Activated T-cell treated with anti-CD3 and anti-CD28 coated beads, Interleukin-2, amount 50 U/mL, for 72 hours (primary cell): ENCODE measurements around the gene TRIP4. TPM values are rescaled to one million over a fixed set of nuclear protein-coding genes. Genes with fewer than 3 reads are reported as not detected.
A peak's percentile ranks its signal among the peaks of the same experiment; 100 is the strongest.
"Not testable (repeated sequence)": the region's sequence is repeated elsewhere in the genome, so short reads cannot be mapped to it uniquely, and the experiment has no call there.

ENCODE experiments used
- ATAC-seq, 2 donors: fragments of 150-1000 bp; cut with Tn5 transposase; replicated peaks in 1 of 2; 2 replicates each; pipeline ENCODE4 v1.10.0; 2021; ENCODE audit warnings: moderate library complexity in 2 of 2, mild to moderate bottlenecking in 1 of 2
- DNase-seq, 2 donors: peaks; one replicate each; pipeline ENCODE4 v3.0.0; 2021 to 2022; ENCODE audit warnings: mixed read lengths in 1 of 2
- H3K27ac Mint-ChIP-seq: one replicate; pipeline ENCODE4 v1.8.0; 2022; ENCODE audit warnings: mild to moderate bottlenecking, moderate library complexity, mixed read lengths
- H3K27me3 Mint-ChIP-seq: one replicate; pipeline ENCODE4 v1.8.0; 2022; ENCODE audit warnings: low read depth, mixed read lengths
- H3K36me3 Mint-ChIP-seq, 2 donors: one replicate each; pipeline ENCODE4 v1.8.0; 2022; ENCODE audit warnings: mixed read lengths in 2 of 2, mild to moderate bottlenecking in 1 of 2; ENCODE audit not compliant: insufficient read depth in 2 of 2
- H3K4me1 Mint-ChIP-seq: one replicate; pipeline ENCODE4 v1.8.0; 2022; ENCODE audit warnings: low read depth, mixed read lengths
- H3K4me3 Mint-ChIP-seq, 2 donors: one replicate each; pipeline ENCODE4 v1.8.0; 2022; ENCODE audit warnings: mild to moderate bottlenecking in 2 of 2, mixed read lengths in 2 of 2, moderate library complexity in 2 of 2
- H3K9me3 Mint-ChIP-seq, 2 donors: one replicate each; pipeline ENCODE4 v1.8.0; 2022; ENCODE audit warnings: mixed read lengths in 2 of 2
- total RNA-seq, 2 donors: library from RNA; stranded (reverse); gene quantifications; one replicate each; pipeline ENCODE4 v1.2.3, GENCODE V29; 2022

Gene TRIP4
- total RNA-seq, 2 donors from 2014 or later: 27.9 to 29.7 TPM

DNA sequence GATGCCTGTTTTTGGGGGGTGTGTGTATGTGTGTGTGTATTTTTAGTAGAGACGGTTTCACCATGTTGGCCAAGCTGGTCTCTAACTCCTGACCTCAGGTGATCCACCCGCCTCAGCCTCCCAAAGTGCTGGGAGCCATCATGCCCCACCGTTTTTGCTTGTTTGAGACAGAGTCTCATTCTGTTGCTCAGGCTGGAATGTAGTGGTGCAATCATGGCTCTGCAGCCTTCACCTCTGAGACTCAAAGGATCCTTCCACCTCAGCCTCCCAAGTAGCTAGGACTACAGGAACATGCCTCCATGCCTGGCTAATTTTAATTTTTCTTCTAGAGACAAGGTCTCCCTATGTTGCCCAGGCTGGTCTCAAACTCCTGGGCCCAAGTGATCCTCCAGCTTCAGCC, 4.8 kb downstream of the TRIP4 start:
- H3K27ac Mint-ChIP-seq, H3K4me3 Mint-ChIP-seq, ATAC-seq, H3K9me3 Mint-ChIP-seq, DNase-seq, H3K27me3 Mint-ChIP-seq: not testable (repeated sequence)
- peaks cover 16% of the 10 kb centered on the region for H3K4me1 Mint-ChIP-seq
- H3K36me3 Mint-ChIP-seq: peaks cover 8 to 12% of the 10 kb centered on the region in 2 donors

DNA sequence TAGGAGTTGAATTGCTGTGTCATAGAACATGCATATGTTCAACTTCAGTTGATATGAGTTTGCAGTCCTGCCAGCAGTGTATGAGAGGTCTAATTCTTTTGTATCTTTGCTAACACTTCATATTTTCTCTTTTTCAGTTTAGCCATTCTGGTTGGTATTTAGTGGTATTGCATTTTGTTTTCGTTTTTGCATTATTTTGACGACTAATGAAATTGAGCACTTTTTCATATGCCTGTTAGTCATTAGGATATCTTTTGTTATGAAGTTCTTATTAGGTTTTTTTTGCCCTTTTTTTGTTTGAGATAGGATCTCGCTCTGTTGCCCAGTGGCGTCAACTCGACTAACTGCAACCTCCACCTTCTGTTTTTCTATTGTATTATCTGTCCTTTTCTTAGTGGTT, 9.2 kb downstream of the TRIP4 start:
- no peak overlapping the region for H3K4me3 Mint-ChIP-seq
- H3K4me1 Mint-ChIP-seq: no peaks in the 10 kb centered on the region
- ATAC-seq (no peak), DNase-seq (no peak)
- no peaks in the 10 kb centered on the region for H3K27me3 Mint-ChIP-seq
- H3K27ac Mint-ChIP-seq: no peak overlapping the region
- H3K36me3 Mint-ChIP-seq: peaks cover 7 to 18% of the 10 kb centered on the region in 2 donors
- no peaks in the 10 kb centered on the region for H3K9me3 Mint-ChIP-seq

DNA sequence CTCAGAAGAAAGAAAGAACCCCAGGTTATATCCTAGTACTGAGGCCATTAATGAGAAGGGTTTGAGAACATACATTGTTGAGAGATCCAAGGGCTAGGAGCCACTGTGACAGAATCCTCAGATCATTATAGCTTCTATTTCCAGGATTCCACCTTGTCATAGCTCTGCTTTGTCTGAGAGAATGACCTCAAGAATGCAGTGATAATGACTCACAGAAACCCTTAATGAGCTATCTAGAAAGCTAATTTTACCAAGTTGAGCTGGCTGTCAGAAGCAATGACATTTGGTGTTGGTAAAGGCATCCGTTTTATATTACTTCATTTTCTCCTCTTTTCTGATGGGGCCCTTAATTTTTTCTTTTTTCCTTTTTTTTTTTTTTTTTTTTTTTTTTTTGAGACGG, 10.9 kb downstream of the TRIP4 start:
- no peaks in the 10 kb centered on the region for H3K9me3 Mint-ChIP-seq
- no peaks in the 10 kb centered on the region for H3K4me1 Mint-ChIP-seq

DNA sequence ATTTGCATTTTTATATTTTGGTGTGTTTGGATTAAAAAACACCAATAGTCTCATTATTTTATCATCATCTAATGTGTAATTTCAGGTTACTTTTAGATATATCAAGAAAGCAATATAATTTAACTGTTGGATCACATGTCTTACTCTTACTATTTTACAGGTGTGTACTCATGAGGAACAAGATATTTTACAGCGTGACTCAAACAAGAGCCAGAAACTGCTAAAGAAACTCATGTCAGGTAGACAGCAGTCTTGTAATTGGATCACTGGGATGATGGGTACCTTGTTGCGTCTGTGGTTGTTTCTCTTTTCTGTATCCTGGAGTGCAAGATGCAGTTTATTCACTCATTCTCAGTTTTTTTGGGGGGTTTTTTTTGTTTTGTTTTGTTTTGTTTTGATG, 12.9 kb downstream of the TRIP4 start:
- H3K27ac Mint-ChIP-seq: peak overlapping the region; percentile 1
- no peaks in the 10 kb centered on the region for H3K4me1 Mint-ChIP-seq
- H3K36me3 Mint-ChIP-seq: peaks cover 6 to 15% of the 10 kb centered on the region in 2 donors
- no peak for DNase-seq
- no peaks in the 10 kb centered on the region for H3K9me3 Mint-ChIP-seq
- no peaks in the 10 kb centered on the region for H3K27me3 Mint-ChIP-seq
- no peak overlapping the region for H3K4me3 Mint-ChIP-seq
- ATAC-seq: no peak

More for the DNA sequence above, 10.9 kb downstream of the TRIP4 start:
- Mint-ChIP-seq H3K27ac (no peak overlapping the region), H3K4me3 (no peak overlapping the region), H3K27me3 (no peaks in the 10 kb centered on the region), H3K36me3 (peaks cover 7 to 18% of the 10 kb centered on the region in 2 donors)
- ATAC-seq: no peak
- DNase-seq: no peak

DNA sequence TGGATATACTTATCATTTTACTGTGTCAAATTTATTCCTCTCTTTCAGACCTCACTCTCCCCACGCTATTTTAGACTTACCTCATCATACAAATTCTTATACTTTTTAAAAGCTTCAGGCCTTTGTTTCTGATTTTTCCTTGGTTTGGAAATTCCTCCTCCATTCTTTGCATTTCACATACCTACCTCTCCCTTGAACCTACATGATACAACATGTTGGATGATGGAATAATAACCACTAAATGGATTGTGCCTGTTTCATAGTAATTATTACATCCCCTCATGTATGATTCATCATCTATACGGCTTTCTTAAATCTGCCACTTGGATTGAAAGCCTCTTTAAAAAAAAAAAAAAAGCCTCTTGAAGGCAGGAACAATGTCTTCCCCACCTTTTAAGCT, 24.6 kb downstream of the TRIP4 start:
- no peaks in the 10 kb centered on the region for H3K27me3 Mint-ChIP-seq
- H3K4me1 Mint-ChIP-seq: no peaks in the 10 kb centered on the region
- peak overlapping the region; percentile 36 for H3K27ac Mint-ChIP-seq
- H3K36me3 Mint-ChIP-seq: peaks cover 6 to 29% of the 10 kb centered on the region in 2 donors
- DNase-seq (no peak), ATAC-seq (no peak)
- no peaks in the 10 kb centered on the region for H3K9me3 Mint-ChIP-seq
- H3K4me3 Mint-ChIP-seq: no peak overlapping the region

DNA sequence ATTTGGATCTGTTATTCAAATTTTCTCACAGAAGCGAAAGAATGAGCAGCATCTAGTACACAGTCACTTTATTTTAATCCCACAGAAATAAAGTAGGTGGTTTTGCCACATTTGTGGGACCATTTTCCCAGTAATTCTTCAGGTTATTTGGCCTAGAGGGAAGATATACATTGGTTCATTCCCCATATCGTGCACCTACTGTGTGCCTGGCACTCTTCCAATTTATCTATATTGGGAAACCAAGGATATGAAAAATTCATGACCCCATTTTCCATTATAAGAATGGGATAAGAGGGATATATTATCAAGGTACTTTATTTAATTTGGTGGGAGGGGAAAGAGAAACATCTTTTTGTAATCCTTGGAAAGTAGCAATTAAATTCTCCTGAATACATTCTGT, 35.1 kb downstream of the TRIP4 start:
- Mint-ChIP-seq H3K9me3 (no peaks in the 10 kb centered on the region), H3K27me3 (no peaks in the 10 kb centered on the region), H3K36me3 (peaks cover 4 to 5% of the 10 kb centered on the region in 2 donors), H3K4me1 (peaks cover 17% of the 10 kb centered on the region), H3K4me3 (no peak overlapping the region), H3K27ac (peak overlapping the region; percentile 57)
- DNase-seq: no peak
- ATAC-seq: no peak

DNA sequence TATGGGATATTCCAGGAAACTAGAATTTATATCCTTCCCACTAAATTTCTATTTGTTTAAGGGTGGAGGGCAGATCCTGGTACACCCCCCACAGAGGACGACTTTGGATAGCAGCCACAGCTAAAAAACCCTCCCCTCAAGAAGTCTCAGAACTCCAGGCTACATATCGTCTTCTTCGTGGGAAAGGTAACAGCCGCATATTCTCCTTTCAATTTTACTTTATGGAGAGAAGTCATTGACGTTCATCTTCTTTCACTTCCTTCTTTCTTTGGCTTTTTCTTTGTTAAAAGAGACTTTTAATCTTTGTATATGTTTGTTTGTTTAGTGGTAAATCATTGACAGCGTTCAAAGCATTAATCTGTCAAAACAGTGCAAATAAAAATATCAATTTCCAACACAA, 36.3 kb downstream of the TRIP4 start:
- H3K4me1 Mint-ChIP-seq: peaks cover 20% of the 10 kb centered on the region
- no peak overlapping the region for H3K27ac Mint-ChIP-seq
- no peak overlapping the region for H3K4me3 Mint-ChIP-seq
- no peak for ATAC-seq
- no peaks in the 10 kb centered on the region for H3K9me3 Mint-ChIP-seq
- no peaks in the 10 kb centered on the region for H3K27me3 Mint-ChIP-seq
- H3K36me3 Mint-ChIP-seq: peaks cover 2 to 4% of the 10 kb centered on the region in 2 donors
- no peak for DNase-seq

DNA sequence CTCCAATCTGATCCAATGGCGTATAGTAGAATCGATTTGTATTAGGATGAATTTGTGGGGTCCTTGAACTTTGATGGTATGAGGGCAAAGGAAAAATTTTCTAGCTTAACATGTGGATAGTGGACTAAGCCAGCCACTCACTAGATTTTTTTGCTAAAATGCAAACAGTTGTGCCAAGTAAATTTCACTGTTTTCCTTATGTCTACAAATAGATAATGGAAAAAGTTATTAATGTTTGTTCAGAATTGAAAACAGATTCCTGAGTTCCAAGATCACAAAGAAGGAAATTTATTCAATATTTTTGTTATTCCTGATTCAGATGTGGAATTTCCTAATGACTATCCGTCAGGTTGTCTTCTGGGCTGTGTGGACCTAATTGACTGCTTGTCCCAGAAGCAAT, 37.6 kb downstream of the TRIP4 start:
- peaks cover 2 to 4% of the 10 kb centered on the region in 2 donors for H3K36me3 Mint-ChIP-seq
- H3K4me3 Mint-ChIP-seq: no peak overlapping the region
- ATAC-seq (no peak), DNase-seq (no peak)
- no peaks in the 10 kb centered on the region for H3K9me3 Mint-ChIP-seq
- peaks cover 30% of the 10 kb centered on the region for H3K4me1 Mint-ChIP-seq
- H3K27ac Mint-ChIP-seq: no peak overlapping the region
- H3K27me3 Mint-ChIP-seq: no peaks in the 10 kb centered on the region

DNA sequence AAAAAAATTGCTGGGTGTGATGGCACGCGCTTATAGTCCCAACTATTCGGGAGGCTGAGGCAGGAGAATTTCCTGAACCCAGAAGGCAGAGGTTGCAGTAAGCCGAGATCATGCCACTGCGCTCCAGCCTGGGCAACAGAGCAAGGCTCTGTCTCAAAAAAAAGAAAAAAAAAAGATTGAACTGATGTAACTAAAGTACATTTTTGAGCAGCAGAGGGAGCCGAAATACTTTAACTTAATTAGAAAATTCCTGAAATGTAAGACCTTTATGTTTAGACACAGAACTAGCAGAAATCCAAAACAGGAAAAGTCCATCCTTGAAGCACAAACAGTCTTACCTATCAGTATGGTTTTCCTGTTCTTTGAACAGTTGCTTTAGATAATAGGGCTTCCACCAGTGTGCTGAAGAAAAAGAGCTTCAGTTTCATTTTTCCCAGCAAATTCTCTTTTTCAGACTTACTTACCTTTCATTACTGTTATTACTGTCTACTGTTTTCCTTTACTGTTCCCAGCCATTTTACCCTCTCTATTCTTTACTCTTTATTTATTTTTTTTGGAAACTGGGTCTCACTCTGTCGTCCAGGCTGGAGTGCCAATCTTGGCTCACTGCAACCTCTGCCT, 39.3 kb downstream of the TRIP4 start:
- DNase-seq (no peak), ATAC-seq (no peak)
- no peaks in the 10 kb centered on the region for H3K9me3 Mint-ChIP-seq
- H3K27ac Mint-ChIP-seq: peak overlapping the region; percentile 41
- H3K27me3 Mint-ChIP-seq: no peaks in the 10 kb centered on the region
- peaks cover 36% of the 10 kb centered on the region for H3K4me1 Mint-ChIP-seq
- peaks cover 2 to 4% of the 10 kb centered on the region in 2 donors for H3K36me3 Mint-ChIP-seq
- H3K4me3 Mint-ChIP-seq: no peak overlapping the region

DNA sequence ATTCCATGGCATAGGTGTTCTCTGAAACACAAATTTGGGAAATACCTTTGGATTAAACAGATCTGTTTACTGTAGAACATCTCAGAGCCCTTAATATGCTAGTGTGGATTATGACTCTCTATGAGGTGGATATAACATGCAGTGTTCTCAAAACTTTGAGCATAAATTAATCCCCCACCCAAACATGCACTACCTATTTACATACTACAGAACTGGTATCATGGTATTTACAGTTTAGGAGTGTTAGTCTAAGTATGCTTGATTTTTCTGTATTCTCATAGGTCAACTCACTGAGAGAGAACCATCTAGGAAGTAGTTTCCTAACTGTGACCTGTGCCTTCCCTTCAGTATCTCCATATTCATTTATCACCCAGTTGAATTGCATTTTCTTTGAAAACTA, 41.8 kb downstream of the TRIP4 start:
- DNase-seq (peak in 1 of 2 donors; percentile 10), ATAC-seq (peak; percentile 57 to 76)
- peak overlapping the region; percentile 99 for H3K27ac Mint-ChIP-seq
- H3K27me3 Mint-ChIP-seq: no peaks in the 10 kb centered on the region
- peaks cover 0 to 2% of the 10 kb centered on the region in 2 donors for H3K36me3 Mint-ChIP-seq
- peak overlapping the region; percentile 38 to 86 for H3K4me3 Mint-ChIP-seq
- H3K4me1 Mint-ChIP-seq: peaks cover 36% of the 10 kb centered on the region
- H3K9me3 Mint-ChIP-seq: no peaks in the 10 kb centered on the region

DNA sequence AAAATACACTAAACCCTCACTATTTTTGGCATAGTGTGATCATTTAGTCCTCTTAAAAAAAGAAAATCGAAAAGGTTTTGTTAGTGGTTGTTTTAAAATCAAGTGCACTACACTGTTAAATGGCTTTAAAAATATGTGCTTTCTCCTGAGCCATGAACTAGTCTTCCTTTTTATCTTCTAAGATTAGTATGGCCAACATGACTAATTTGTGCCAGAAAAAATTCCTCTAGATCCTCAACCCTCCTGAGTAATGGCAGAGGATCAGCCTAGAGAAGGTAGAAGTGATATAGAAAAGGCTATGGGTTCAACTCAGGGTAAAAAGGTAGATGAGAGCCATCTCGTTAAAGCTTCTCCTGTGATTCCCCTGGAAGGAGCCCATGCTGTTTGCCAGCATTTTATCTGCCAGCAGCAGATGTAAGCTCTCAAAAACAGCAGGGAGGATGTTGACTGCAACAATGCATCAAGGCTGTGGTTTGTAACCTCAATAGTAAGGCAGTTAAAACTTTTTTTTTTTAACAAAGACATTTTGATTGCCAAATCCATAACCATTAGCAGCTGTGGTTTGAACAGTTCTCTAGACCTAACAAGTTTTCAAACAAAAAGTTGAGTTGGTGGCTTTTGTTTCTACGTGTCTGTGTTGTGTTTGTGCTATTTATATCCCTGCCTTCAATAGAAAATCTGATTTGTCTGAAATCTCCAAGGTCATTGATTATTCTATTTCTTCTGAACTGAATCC, 42.5 kb downstream of the TRIP4 start:
- Mint-ChIP-seq H3K9me3 (no peaks in the 10 kb centered on the region), H3K36me3 (peaks cover 0 to 2% of the 10 kb centered on the region in 2 donors), H3K4me3 (peak overlapping the region; percentile 38 to 86), H3K4me1 (peaks cover 36% of the 10 kb centered on the region), H3K27me3 (no peaks in the 10 kb centered on the region), H3K27ac (peak overlapping the region; percentile 99)
- DNase-seq: peak; percentile 18 to 32
- peak; percentile 71 to 79 for ATAC-seq

DNA sequence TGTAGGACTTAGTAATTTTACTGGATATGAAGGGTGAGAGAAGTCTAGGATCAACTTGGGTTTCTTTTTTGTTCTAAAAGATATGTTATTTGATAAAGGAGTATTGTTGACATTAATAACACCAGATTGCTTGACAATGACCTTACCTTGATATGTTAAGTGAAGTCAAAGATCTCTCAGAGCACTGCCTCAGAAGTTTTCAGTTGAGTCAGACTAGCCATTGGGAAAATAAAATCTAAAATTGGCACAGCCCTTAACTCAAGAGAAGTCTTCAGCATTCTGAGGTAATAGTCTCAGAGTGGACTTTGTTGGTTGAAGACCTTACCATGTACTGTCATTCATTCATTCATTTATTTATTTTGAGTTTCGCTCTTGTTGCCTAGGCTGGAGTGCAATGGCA, 50.3 kb downstream of the TRIP4 start:
- DNase-seq (no peak), ATAC-seq (no peak)
- H3K27me3 Mint-ChIP-seq: no peaks in the 10 kb centered on the region
- H3K4me1 Mint-ChIP-seq: peaks cover 36% of the 10 kb centered on the region
- H3K27ac Mint-ChIP-seq: no peak overlapping the region
- peaks cover 1 to 4% of the 10 kb centered on the region in 2 donors for H3K36me3 Mint-ChIP-seq
- H3K9me3 Mint-ChIP-seq: peaks cover 0 to 2% of the 10 kb centered on the region in 2 donors
- no peak overlapping the region for H3K4me3 Mint-ChIP-seq

DNA sequence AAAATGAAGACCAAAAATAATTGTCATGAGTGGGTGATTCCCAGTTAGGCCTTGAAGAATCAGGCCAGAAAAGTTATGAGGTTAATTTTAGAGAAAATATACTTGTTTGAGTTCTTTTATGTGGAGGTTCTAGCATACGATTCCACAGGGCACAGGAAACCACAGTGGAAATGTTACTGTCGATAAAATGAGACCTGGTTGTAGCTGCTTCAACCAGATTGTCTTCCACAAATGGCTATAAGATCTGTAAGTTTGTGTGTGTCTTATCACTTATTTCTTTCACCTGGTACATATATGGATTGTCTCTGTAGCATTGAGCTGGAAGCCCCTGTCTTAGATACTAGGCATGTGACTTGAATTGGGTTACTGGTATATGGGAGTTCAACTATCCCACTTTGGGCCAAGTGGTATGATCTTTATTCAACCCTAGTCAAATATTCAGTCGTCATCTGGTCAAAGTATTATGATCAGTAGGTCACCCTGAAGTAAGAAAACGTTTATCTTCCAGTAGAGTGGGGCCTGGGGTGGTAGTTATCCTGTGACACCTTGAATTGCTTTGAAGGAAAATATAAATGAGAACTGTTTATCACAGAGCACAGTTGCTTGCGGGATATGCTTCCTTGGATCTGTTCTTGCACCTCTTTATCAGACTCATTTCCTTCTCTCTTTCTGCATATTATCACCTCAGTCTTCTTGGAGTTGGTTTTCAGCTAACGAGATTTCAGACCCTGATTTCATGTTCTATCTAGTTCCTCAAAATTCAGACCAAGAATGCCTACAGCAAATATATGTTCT, 51.2 kb downstream of the TRIP4 start:
- Mint-ChIP-seq H3K36me3 (peaks cover 1 to 4% of the 10 kb centered on the region in 2 donors), H3K4me3 (no peak overlapping the region), H3K27ac (peak overlapping the region; percentile 6), H3K27me3 (no peaks in the 10 kb centered on the region), H3K4me1 (peaks cover 44% of the 10 kb centered on the region), H3K9me3 (peaks cover 0 to 2% of the 10 kb centered on the region in 2 donors)
- no peak for ATAC-seq
- no peak for DNase-seq
